Type B pancreatic cell (in vitro differentiated cells): ENCODE results near the gene SH2D6. TPM values are rescaled to one million over a fixed set of nuclear protein-coding genes. Genes with fewer than 3 reads are reported as not detected.
A peak's percentile ranks its signal among the peaks of the same experiment; 100 is the strongest.

Source experiments
- DNase-seq: peaks from one replicate; pipeline ENCODE4 v3.0.0; 2021; ENCODE audit warnings: mixed read lengths; ENCODE audit not compliant: unreplicated experiment; ENCODE audit errors: extremely low spot score
- H3K27ac Mint-ChIP-seq: 2 replicates; pipeline ENCODE4 v1.8.0; 2021; ENCODE audit warnings: mild to moderate bottlenecking, mixed read lengths
- H3K27me3 Mint-ChIP-seq: 2 replicates; pipeline ENCODE4 v1.8.0; 2021; ENCODE audit warnings: mixed read lengths
- H3K36me3 Mint-ChIP-seq: 2 replicates; pipeline ENCODE4 v1.8.0; 2021; ENCODE audit warnings: mixed read lengths
- H3K4me1 Mint-ChIP-seq: one replicate; pipeline ENCODE4 v1.8.0; 2021; ENCODE audit warnings: mixed read lengths; ENCODE audit not compliant: unreplicated experiment
- H3K4me3 Mint-ChIP-seq: 2 replicates; pipeline ENCODE4 v1.8.0; 2021; ENCODE audit warnings: mild to moderate bottlenecking, mixed read lengths
- H3K9me3 Mint-ChIP-seq: 2 replicates; pipeline ENCODE4 v1.8.0; 2021; ENCODE audit warnings: mixed read lengths
- total RNA-seq: library from RNA; stranded (reverse); gene quantifications from 2 replicates; pipeline ENCODE4 v1.2.1, GENCODE V29; 2021; ENCODE audit warnings: low replicate concordance
- TF ChIP-seq, protein P1 (sequence below): fragments of 200-600 bp; sonication (generic); conservative IDR thresholded peaks from 2 replicates; pipeline ENCODE4 v1.5.0; 2021; ENCODE audit warnings: antibody characterized with exemption, mild to moderate bottlenecking

The SH2D6 gene
- total RNA-seq, 1 donor from 2014 or later = 0.97 TPM

DNA sequence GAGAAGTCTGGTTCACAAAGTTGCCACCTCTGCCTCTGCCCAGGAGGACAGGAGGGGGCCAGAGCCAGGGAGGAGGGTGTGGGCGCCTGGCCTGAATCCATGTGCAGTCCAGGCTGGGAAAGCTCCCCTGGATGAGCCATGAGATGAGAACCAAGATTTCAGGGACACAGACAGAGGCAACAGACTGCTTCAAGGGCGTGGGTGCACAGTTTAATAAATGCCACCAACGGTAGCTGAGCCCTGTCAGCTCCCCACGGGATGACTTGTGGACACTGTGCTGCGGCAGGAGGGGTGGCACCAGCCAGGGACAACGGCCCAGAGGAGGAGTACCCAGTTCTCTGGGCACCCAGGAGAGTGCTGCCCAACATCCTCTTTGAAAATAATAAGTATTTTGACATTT is 23.5 kb upstream of the SH2D6 start:
- H3K4me1 Mint-ChIP-seq = peaks cover 16% of the 10 kb centered on the region
- H3K27ac Mint-ChIP-seq = no peak overlapping the region
- H3K36me3 Mint-ChIP-seq = peaks cover 4% of the 10 kb centered on the region
- no peak for DNase-seq
- no peak overlapping the region for H3K4me3 Mint-ChIP-seq
- TF ChIP-seq, protein P1, sequence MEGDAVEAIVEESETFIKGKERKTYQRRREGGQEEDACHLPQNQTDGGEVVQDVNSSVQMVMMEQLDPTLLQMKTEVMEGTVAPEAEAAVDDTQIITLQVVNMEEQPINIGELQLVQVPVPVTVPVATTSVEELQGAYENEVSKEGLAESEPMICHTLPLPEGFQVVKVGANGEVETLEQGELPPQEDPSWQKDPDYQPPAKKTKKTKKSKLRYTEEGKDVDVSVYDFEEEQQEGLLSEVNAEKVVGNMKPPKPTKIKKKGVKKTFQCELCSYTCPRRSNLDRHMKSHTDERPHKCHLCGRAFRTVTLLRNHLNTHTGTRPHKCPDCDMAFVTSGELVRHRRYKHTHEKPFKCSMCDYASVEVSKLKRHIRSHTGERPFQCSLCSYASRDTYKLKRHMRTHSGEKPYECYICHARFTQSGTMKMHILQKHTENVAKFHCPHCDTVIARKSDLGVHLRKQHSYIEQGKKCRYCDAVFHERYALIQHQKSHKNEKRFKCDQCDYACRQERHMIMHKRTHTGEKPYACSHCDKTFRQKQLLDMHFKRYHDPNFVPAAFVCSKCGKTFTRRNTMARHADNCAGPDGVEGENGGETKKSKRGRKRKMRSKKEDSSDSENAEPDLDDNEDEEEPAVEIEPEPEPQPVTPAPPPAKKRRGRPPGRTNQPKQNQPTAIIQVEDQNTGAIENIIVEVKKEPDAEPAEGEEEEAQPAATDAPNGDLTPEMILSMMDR = no peak
- H3K9me3 Mint-ChIP-seq = no peaks in the 10 kb centered on the region
- H3K27me3 Mint-ChIP-seq = no peaks in the 10 kb centered on the region

DNA sequence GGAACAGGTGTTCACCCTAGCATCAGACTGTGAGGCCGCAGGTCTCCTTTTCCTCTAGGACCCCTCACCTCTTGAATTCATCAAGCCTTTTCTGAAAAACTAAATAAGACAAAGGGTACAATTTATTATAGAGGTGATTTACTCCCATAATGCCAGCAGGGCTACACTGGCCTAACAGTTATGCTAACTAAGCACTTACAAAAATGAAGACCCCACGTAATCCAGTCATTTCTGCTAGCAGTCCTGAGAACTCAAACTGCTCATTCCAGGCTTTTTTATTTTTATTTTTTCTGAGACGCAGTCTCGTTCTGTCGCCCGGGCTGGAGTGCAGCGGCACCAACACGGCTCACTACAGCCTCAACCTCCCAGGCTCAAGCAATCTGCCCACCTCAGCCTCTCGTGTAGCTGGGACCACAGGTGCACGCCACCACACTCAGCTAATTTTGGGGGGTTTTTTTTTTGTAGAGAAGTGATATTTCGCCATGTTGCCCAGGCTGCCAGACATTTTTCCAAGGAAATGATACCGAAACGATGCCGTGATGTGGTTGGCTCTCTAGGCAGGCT is 22.5 kb upstream of the SH2D6 start:
- TF ChIP-seq, protein P1 = no peak
- H3K9me3 Mint-ChIP-seq = no peaks in the 10 kb centered on the region
- no peak for DNase-seq
- H3K4me1 Mint-ChIP-seq = peaks cover 16% of the 10 kb centered on the region
- H3K4me3 Mint-ChIP-seq = peak overlapping the region; percentile 84
- no peaks in the 10 kb centered on the region for H3K27me3 Mint-ChIP-seq
- H3K27ac Mint-ChIP-seq = peak overlapping the region; percentile 97
- H3K36me3 Mint-ChIP-seq = peaks cover 9% of the 10 kb centered on the region

DNA sequence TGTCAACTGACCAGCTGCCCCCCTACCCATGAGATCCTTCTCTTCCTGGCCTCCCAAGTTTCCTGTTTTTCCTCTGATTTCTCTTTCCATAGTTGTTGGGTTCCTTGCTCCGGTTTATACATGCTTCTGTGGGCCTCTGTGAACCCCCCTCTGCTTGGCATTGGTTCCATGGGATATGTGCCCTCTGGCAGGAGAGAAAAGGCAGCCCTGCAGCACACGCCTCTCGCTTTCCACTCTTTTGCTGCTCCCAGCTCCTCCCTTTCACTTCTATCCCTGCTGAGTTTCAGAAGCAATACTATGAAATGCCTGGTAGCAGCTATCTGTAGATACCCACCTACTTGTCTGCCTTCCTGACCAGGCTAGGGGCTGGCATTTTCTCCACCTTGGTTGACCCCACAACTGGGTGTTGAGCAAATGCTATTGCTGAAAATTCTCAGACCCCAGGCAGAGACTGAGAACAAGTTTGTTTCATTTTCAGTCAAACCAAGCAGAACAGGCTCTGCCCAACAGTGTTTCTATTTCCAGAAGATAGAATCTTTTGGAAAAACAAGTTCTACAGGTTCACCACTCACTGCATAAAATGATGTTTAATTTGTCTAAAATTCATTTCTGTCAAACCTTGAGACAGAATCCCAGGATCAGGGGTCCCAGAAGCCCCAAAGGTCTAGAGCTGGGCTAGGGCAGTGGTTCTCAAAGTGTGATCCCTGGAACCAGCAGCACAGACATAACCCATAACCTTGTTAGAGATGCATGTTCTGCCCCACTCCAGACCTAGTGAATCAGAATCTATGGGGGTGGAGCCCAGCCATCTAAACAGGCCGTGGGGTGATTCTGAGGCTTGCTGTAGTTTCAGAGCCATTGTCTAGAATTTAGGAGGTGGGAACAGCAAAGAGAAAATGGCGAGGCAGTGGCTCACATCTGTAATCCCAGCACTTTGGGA is 21.7 kb upstream of the SH2D6 start:
- no peak for DNase-seq
- peaks cover 16% of the 10 kb centered on the region for H3K4me1 Mint-ChIP-seq
- H3K27me3 Mint-ChIP-seq = no peaks in the 10 kb centered on the region
- H3K36me3 Mint-ChIP-seq = peaks cover 9% of the 10 kb centered on the region
- peak overlapping the region; percentile 84 for H3K4me3 Mint-ChIP-seq
- H3K9me3 Mint-ChIP-seq = no peaks in the 10 kb centered on the region
- peak overlapping the region; percentile 97 for H3K27ac Mint-ChIP-seq
- TF ChIP-seq, protein P1 = no peak

DNA sequence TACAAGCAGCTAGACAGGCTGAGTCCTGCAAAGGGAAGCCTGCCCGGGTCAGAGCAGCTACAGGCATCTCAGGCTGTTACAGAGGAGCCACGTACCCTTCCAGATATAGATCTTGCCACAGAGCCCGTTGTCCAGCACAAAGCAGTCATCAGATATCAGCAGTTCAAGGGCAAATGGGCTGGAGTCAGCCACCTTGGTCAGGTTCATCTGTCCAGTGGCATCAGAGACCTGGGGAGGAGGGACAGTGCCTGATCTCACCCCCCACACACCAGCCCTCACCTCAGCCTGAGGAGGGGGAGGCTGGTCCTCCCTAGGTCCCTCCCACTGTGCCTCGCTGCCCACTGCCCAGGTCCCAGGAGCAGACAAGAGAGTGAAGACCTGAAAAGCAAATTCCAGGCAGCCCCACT is 20.6 kb upstream of the SH2D6 start:
- Mint-ChIP-seq H3K9me3 (no peaks in the 10 kb centered on the region), H3K27ac (peak overlapping the region; percentile 46), H3K36me3 (peaks cover 9% of the 10 kb centered on the region), H3K4me3 (no peak overlapping the region), H3K27me3 (no peaks in the 10 kb centered on the region), H3K4me1 (peaks cover 16% of the 10 kb centered on the region)
- TF ChIP-seq, protein P1 = no peak
- no peak for DNase-seq

DNA sequence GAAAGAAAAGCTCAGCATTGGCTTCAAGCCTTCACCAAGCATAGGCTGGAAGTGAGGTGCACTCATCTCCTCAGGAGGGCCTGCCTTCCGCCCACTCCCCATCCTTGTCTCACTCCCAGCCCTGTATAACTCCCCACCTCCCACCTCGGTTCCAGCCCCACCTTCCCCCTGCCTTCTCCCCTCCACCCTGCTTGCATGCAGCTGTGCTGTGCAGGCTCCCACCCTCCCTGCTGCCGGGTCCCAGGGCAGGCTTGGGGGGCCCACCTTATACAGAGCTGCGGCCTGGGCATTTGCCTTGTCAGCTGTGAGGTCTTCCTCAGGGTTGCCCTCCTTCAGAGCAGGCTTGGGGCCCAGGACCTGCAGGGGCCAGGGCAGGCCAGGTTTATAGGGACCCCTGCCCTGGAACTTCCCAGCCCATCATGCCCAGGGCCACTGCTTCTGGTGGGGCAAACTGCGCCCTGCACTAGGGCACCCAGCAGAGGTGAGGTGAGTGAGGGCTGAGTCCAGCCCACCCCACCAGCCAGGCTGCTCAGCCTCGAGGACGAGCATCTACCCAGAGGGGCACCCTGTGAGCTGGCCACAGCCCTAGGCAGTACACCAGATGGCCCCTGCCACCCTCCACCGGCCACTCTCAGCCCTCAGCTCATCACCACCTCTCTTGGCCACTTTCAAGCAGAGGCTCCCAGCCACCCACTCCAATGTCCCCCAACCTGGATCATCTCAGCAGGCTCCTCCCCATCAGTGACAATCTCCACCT is 19.9 kb upstream of the SH2D6 start:
- Mint-ChIP-seq H3K4me3 (no peak overlapping the region), H3K4me1 (peaks cover 16% of the 10 kb centered on the region), H3K27ac (peak overlapping the region; percentile 70), H3K9me3 (no peaks in the 10 kb centered on the region), H3K27me3 (no peaks in the 10 kb centered on the region), H3K36me3 (peaks cover 9% of the 10 kb centered on the region)
- TF ChIP-seq, protein P1 = no peak
- DNase-seq = no peak
